ENCODE measurements around the gene LAMA3. TPM values are rescaled to one million over a fixed set of nuclear protein-coding genes. Genes with fewer than 3 reads are reported as not detected.

Gene LAMA3
- total RNA-seq, 4 donors from 2014 or later, result 155 to 456 (median 173) TPM

- intact Hi-C loops (cut with DNase I; ENCODE audit: low total_unique reads), result no loop called here
- DNase-seq (ENCODE audit: low spot score in 2 of 2), result no peak
- WGBS, 2 donors, result 88 to 97% methylated on average over 8 of the region's 8 CpGs
- no peak overlapping the region for H3K4me3 ChIP-seq (ENCODE audit: low read depth, poor library complexity, severe bottlenecking)
- TF ChIP-seq CTCF (IDR thresholded peaks at IDR 0.05) (no peak), POLR2A (IDR thresholded peaks at IDR 0.05) (no peak)
Observed at GRCh38 chr18:23966909-23967308, 277.7 kb downstream of the LAMA3 start.

- TF ChIP-seq CTCF (IDR thresholded peaks at IDR 0.05), result no peak
- TF ChIP-seq POLR2A (IDR thresholded peaks at IDR 0.05), result no peak
- intact Hi-C loops (cut with DNase I; ENCODE audit: low total_unique reads), result no loop called here
- no peak overlapping the region for H3K4me3 ChIP-seq (ENCODE audit: low read depth, poor library complexity, severe bottlenecking)
- WGBS, 2 donors, result 74 to 89% methylated on average over 9 of the region's 9 CpGs
- DNase-seq (ENCODE audit: low spot score in 2 of 2), result no peak
Observed at GRCh38 chr18:23967321-23968089, 278.3 kb downstream of the LAMA3 start.

GRCh38 chr18:23968638-23969604, 279.7 kb downstream of the LAMA3 start:
- 91 to 96% methylated on average over 4 of the region's 4 CpGs for WGBS, 2 donors
- no peak for DNase-seq (ENCODE audit: low spot score in 2 of 2)
- TF ChIP-seq POLR2A (IDR thresholded peaks at IDR 0.05) (no peak), CTCF (IDR thresholded peaks at IDR 0.05) (no peak)
- intact Hi-C loops (cut with DNase I; ENCODE audit: low total_unique reads), result no loop called here
- H3K4me3 ChIP-seq (ENCODE audit: low read depth, poor library complexity, severe bottlenecking), result no peak overlapping the region

GRCh38 chr18:23969664-23970063, 280.4 kb downstream of the LAMA3 start:
- no peak overlapping the region for H3K4me3 ChIP-seq (ENCODE audit: low read depth, poor library complexity, severe bottlenecking)
- intact Hi-C loops (cut with DNase I; ENCODE audit: low total_unique reads), result no loop called here
- no peak for TF ChIP-seq CTCF (IDR thresholded peaks at IDR 0.05)
- TF ChIP-seq POLR2A (IDR thresholded peaks at IDR 0.05), result no peak
- WGBS, 2 donors, result 92 to 93% methylated on average over 6 of the region's 6 CpGs
- no peak for DNase-seq (ENCODE audit: low spot score in 2 of 2)

- no peak for DNase-seq (ENCODE audit: low spot score in 2 of 2)
- H3K4me3 ChIP-seq (ENCODE audit: low read depth, poor library complexity, severe bottlenecking), result no peak overlapping the region
- intact Hi-C loops (cut with DNase I; ENCODE audit: low total_unique reads), result no loop called here
- TF ChIP-seq POLR2A (IDR thresholded peaks at IDR 0.05) (no peak), CTCF (IDR thresholded peaks at IDR 0.05) (no peak)
- WGBS, 2 donors, result 72 to 87% methylated on average over 7 of the region's 7 CpGs
Observed at GRCh38 chr18:23970161-23971096, 281.2 kb downstream of the LAMA3 start.
